H1 (cell line): ENCODE results near the gene TRDN. TPM values are rescaled to one million over a fixed set of nuclear protein-coding genes. Genes with fewer than 3 reads are reported as not detected.

ENCODE experiments used
- CTCF ChIA-PET: fragments of 300-600 bp; sonication (Branson Sonifier 250); formaldehyde crosslinking; loops from one replicate; lab custom pipeline; 2021; ENCODE audit not compliant: partially characterized antibody; lab: Charles Lee
- POLR2A ChIA-PET: fragments of 300-600 bp; sonication (Branson Sonifier 250); formaldehyde crosslinking; loops from one replicate; lab custom pipeline; 2021; ENCODE audit warnings: inconsistent platforms; ENCODE audit not compliant: partially characterized antibody; lab: Charles Lee
- DNase-seq, 2 experiments: peaks; one replicate each; pipeline versions ENCODE4 v3.0.0 to v3.0.0-alpha.2; 2010 to 2022; ENCODE audit warnings: low spot score in 2 of 2, low read depth in 1 of 2, mixed read lengths in 1 of 2
- FAIRE-seq: peaks from 2 replicates; lab custom pipeline; 2011; peaks lifted over from hg19 to GRCh38; lab: Jason Lieb, UNC
- H2AFZ ChIP-seq: 2 replicates; pipeline ENCODE4 v1.8.1; 2012; ENCODE audit warnings: low read length, inconsistent platforms
- H2AK5ac ChIP-seq: 2 replicates; pipeline ENCODE4 v1.6.1; 2013; ENCODE audit warnings: low read depth, low read length
- H2BK120ac ChIP-seq: replicated peaks from 2 replicates; pipeline ENCODE3; 2013; ENCODE audit warnings: low read depth, low read length, inconsistent platforms
- H2BK12ac ChIP-seq: 2 replicates; pipeline ENCODE4 v1.6.1; 2013; ENCODE audit warnings: low read depth, low read length
- H2BK15ac ChIP-seq: 2 replicates; pipeline ENCODE4 v1.6.1; 2013; ENCODE audit warnings: low read length
- H2BK20ac ChIP-seq: 2 replicates; pipeline ENCODE4 v1.6.1; 2013; ENCODE audit warnings: low read length
- H2BK5ac ChIP-seq: 2 replicates; pipeline ENCODE4 v1.6.1; 2013; ENCODE audit warnings: low read depth, low read length
- H3K14ac ChIP-seq: 2 replicates; pipeline ENCODE4 v1.6.1; 2013; ENCODE audit warnings: inconsistent platforms; ENCODE audit not compliant: insufficient read length
- H3K18ac ChIP-seq: 2 replicates; pipeline ENCODE4 v1.6.1; 2013; ENCODE audit warnings: low read length; ENCODE audit errors: extremely low read depth
- H3K23ac ChIP-seq: 2 replicates; pipeline ENCODE4 v1.6.1; 2013; ENCODE audit warnings: inconsistent platforms; ENCODE audit not compliant: insufficient read length
- H3K23me2 ChIP-seq: 2 replicates; pipeline ENCODE4 v1.6.1; 2013; ENCODE audit warnings: low read depth, low read length
- H3K27ac ChIP-seq: 2 replicates; pipeline ENCODE4 v1.6.1; 2011; ENCODE audit warnings: low read depth, low read length, inconsistent platforms
- H3K27me3 ChIP-seq, 4 experiments: replicated peaks in 1 of 4; 1 replicate in 1 of 4; 2 replicates in 3 of 4; pipeline versions ENCODE4 v1.6.1 to v1.8.1; 2011 to 2013; ENCODE audit warnings: low read length in 3 of 4, mild to moderate bottlenecking in 3 of 4, inconsistent platforms in 2 of 4, mixed read lengths in 2 of 4, moderate library complexity in 1 of 4; ENCODE audit not compliant: control insufficient read depth in 3 of 4, insufficient read depth in 3 of 4; ENCODE audit errors: extremely low read depth in 1 of 4
- H3K36me3 ChIP-seq, 4 experiments: 2 replicates each; pipeline versions ENCODE4 v1.6.1 to v1.8.1; 2011 to 2013; ENCODE audit warnings: mild to moderate bottlenecking in 4 of 4, low read length in 3 of 4, moderate library complexity in 2 of 4, control low read depth in 1 of 4, inconsistent platforms in 1 of 4; ENCODE audit not compliant: insufficient read depth in 4 of 4, control insufficient read depth in 2 of 4
- H3K4ac ChIP-seq: replicated peaks from 2 replicates; pipeline ENCODE3; 2013; ENCODE audit warnings: low read length, low read depth, mixed read lengths, inconsistent platforms; ENCODE audit not compliant: insufficient read length
- H3K4me1 ChIP-seq, 4 experiments: replicated peaks in 1 of 4; 1 replicate in 1 of 4; 2 replicates in 3 of 4; pipeline versions ENCODE4 v1.6.1 to v1.8.1; 2011 to 2013; ENCODE audit warnings: low read length in 3 of 4, inconsistent platforms in 2 of 4, mixed read lengths in 1 of 4; ENCODE audit not compliant: insufficient read depth in 4 of 4, control insufficient read depth in 3 of 4
- H3K4me2 ChIP-seq, 2 experiments: 2 replicates each; pipeline versions ENCODE4 v1.6.1 to v1.8.1; 2011 to 2013; ENCODE audit warnings: low read depth in 2 of 2, low read length in 2 of 2, control low read depth in 1 of 2, inconsistent platforms in 1 of 2, mild to moderate bottlenecking in 1 of 2; ENCODE audit not compliant: insufficient read depth in 1 of 2
- H3K4me3 ChIP-seq, 4 experiments: fragments of 200-600, 300-600 bp in 1 of 4; sonication (generic), shearing (Covaris generic), sonication (Bioruptor Twin) in 1 of 4; 2 replicates each; pipeline versions ENCODE4 v1.5.1 to v1.8.1; 2011 to 2016; ENCODE audit warnings: low read length in 4 of 4, low read depth in 3 of 4, control low read depth in 2 of 4, inconsistent platforms in 2 of 4, mild to moderate bottlenecking in 2 of 4, mixed read lengths in 1 of 4, moderate library complexity in 1 of 4; ENCODE audit not compliant: insufficient read depth in 2 of 4; ENCODE audit errors: extremely low read depth in 1 of 4
- H3K56ac ChIP-seq: replicated peaks from 2 replicates; pipeline ENCODE3; 2013; ENCODE audit warnings: low read depth, mild to moderate bottlenecking, mixed read lengths, low read length, inconsistent platforms; ENCODE audit not compliant: insufficient read length
- H3K79me1 ChIP-seq: 2 replicates; pipeline ENCODE4 v1.6.1; 2013; ENCODE audit warnings: low read depth, low read length, control low read depth
- H3K79me2 ChIP-seq, 2 experiments: 2 replicates each; pipeline versions ENCODE4 v1.6.1 to v1.8.1; 2012 to 2013; ENCODE audit warnings: low read length in 2 of 2, mild to moderate bottlenecking in 2 of 2, inconsistent platforms in 1 of 2; ENCODE audit not compliant: insufficient read depth in 2 of 2, control insufficient read depth in 1 of 2
- H3K9ac ChIP-seq, 4 experiments: replicated peaks in 1 of 4; 1 replicate in 1 of 4; 2 replicates in 3 of 4; pipeline versions ENCODE4 v1.6.1 to v1.8.1; 2011 to 2013; ENCODE audit warnings: low read depth in 3 of 4, low read length in 3 of 4, control low read depth in 2 of 4, mild to moderate bottlenecking in 2 of 4, moderate library complexity in 2 of 4, inconsistent platforms in 1 of 4; ENCODE audit errors: extremely low read depth in 1 of 4
- H3K9me3 ChIP-seq, 2 experiments: 2 replicates each; pipeline versions ENCODE4 v1.6.1 to v1.8.1; 2012 to 2013; ENCODE audit warnings: mild to moderate bottlenecking in 2 of 2, moderate library complexity in 2 of 2, control low read depth in 1 of 2, inconsistent platforms in 1 of 2, low read depth in 1 of 2, low read length in 1 of 2, mixed read lengths in 1 of 2; ENCODE audit not compliant: insufficient read depth in 2 of 2
- H4K20me1 ChIP-seq, 2 experiments: replicated peaks in 1 of 2; 2 replicates each; pipeline versions ENCODE3 to v1.8.1; 2011 to 2013; ENCODE audit warnings: inconsistent platforms in 2 of 2, low read length in 2 of 2, mild to moderate bottlenecking in 1 of 2; ENCODE audit not compliant: insufficient read depth in 2 of 2, control insufficient read depth in 1 of 2
- H4K5ac ChIP-seq: 2 replicates; pipeline ENCODE4 v1.6.1; 2013; ENCODE audit warnings: low read length, low read depth, mixed read lengths, inconsistent platforms; ENCODE audit not compliant: insufficient read length
- H4K8ac ChIP-seq: 2 replicates; pipeline ENCODE4 v1.8.0; 2013; ENCODE audit warnings: mild to moderate bottlenecking, moderate library complexity, low read length, inconsistent platforms; ENCODE audit not compliant: insufficient read depth; ENCODE audit errors: extremely low read depth
- H4K91ac ChIP-seq: replicated peaks from 2 replicates; pipeline ENCODE3; 2013; ENCODE audit warnings: low read length, mixed read lengths, inconsistent platforms; ENCODE audit not compliant: insufficient read length
- CEBPB ChIP-seq: IDR thresholded peaks from 2 replicates; pipeline ENCODE4 v1.6.1; 2012; ENCODE audit warnings: low read depth, low read length
- SIX5 ChIP-seq: IDR thresholded peaks from 2 replicates; pipeline ENCODE4 v1.6.1; 2011; ENCODE audit warnings: mild to moderate bottlenecking, low read depth, low read length
- WGBS, 2 experiments: shearing (Covaris generic) in 1 of 2; methylation state at CpG; one replicate each; pipeline versions ENCODE4 v1.1.6 to v1.1.7; 2013 to 2015; ENCODE audit warnings: low lambda C conversion rate in 2 of 2, mixed read lengths in 2 of 2, inconsistent platforms in 1 of 2, low coverage in 1 of 2, missing lambda C conversion rate in 1 of 2; ENCODE audit not compliant: insufficient replicate concordance in 2 of 2, insufficient coverage in 1 of 2, insufficient read length in 1 of 2; ENCODE audit errors: extremely low coverage in 1 of 2, missing lambda C conversion rate in 1 of 2; 5-methylcytosine and 5-hydroxymethylcytosine counted together
- polyA plus RNA-seq, 7 experiments: library from polyadenylated mRNA; depleted of rRNA in 3 of 7; stranded (reverse) in 5 of 7; unstranded in 2 of 7; fragments of >200 nt in 5 of 7; fragments of 200-250 nt in 2 of 7; gene quantifications; 1 replicate in 5 of 7; 2 replicates in 1 of 7; 4 replicates in 1 of 7; pipeline versions ENCODE4 v1.2.1 to v1.2.3, GENCODE V29; 2011 to 2013; ENCODE audit warnings: missing spikeins in 2 of 7, mixed read lengths in 2 of 7
- total RNA-seq: library from RNA; stranded (reverse); fragmentation: NEBNext Ultra II Directional; extraction: Animal tissue kit (Norgen Biotek cat#: 25700); gene quantifications from 2 replicates; pipeline ENCODE4 v1.2.1, GENCODE V29; 2021

Gene TRDN
- total and polyA plus RNA-seq, 2 of the 8 experiments (the other 6 are each of a cell fraction or from before 2014, with no cell fraction given), result 1.6 to 41.6 TPM

- Histone ChIP-seq H4K8ac (no peak overlapping the region), H3K27me3 (no peaks in the 10 kb centered on the region), H2BK120ac (no peak overlapping the region), H2BK5ac (no peak overlapping the region), H3K14ac (no peak overlapping the region), H2BK20ac (no peak overlapping the region), H3K9me3 (no peaks in the 10 kb centered on the region), H4K20me1 (no peaks in the 10 kb centered on the region), H2AFZ (no peak overlapping the region), H3K36me3 (no peaks in the 10 kb centered on the region), H3K23ac (no peak overlapping the region), H2BK12ac (no peak overlapping the region), H3K18ac (no peak overlapping the region), H3K79me2 (no peaks in the 10 kb centered on the region), H3K9ac (no peak overlapping the region), H3K4me1 (no peaks in the 10 kb centered on the region), H2AK5ac (no peak overlapping the region), H3K4me2 (no peak overlapping the region), H3K56ac (no peak overlapping the region), H3K4ac (no peak overlapping the region), H3K79me1 (no peaks in the 10 kb centered on the region), H4K5ac (no peak overlapping the region), H3K27ac (no peak overlapping the region), H4K91ac (no peak overlapping the region), H2BK15ac (no peak overlapping the region), H3K4me3 (no peak overlapping the region), H3K23me2 (no peaks in the 10 kb centered on the region)
- TF ChIP-seq CEBPB (0 out of 2 replicates have a peak, but pooled peaks have one; percentile 34), SIX5 (no peak)
- WGBS, 2 experiments, result 89% methylated on average over 1 of the region's 1 CpG; no CpG with 5 or more reads in 1 of the 2 experiments
- DNase-seq (no peak), FAIRE-seq (no peak)
- ChIA-PET CTCF (no interaction called here), POLR2A (no interaction called here)
Measured at GRCh38 chr6:123648020-123648580, 11.3 kb upstream of the TRDN start.
